HG02759 (cell line): ENCODE data around the gene TAX1BP1.

Source experiments
- ATAC-seq: cut with Tn5 transposase; IDR thresholded peaks from one replicate; pipeline ENCODE4 v1.9.1; 2021; ENCODE audit warnings: mild to moderate bottlenecking, moderate library complexity; ENCODE audit not compliant: unreplicated experiment

Gene TAX1BP1

GRCh38 chr7:27873981-27874957 is 134.3 kb downstream of the TAX1BP1 start:
- ATAC-seq = no peak

- ATAC-seq = no peak
Observed at GRCh38 chr7:27875061-27875460, 135.1 kb downstream of the TAX1BP1 start.

GRCh38 chr7:27875832-27876231 is 135.9 kb downstream of the TAX1BP1 start:
- no peak for ATAC-seq

GRCh38 chr7:27876756-27877155 is 136.8 kb downstream of the TAX1BP1 start:
- ATAC-seq = no peak
